Measurements from ENCODE around the gene UGT1A5. TPM values are rescaled to one million over a fixed set of nuclear protein-coding genes. Genes with fewer than 3 reads are reported as not detected.

The UGT1A5 gene
- total RNA-seq, 1 experiment from 2014 or later: 7.1 TPM

GRCh38 chr2:233775414-233775813 is 62.7 kb downstream of the UGT1A5 start:
- Mint-ChIP-seq H3K27me3 (ENCODE audit: unreplicated experiment) (no peaks in the 10 kb centered on the region), H3K9me3 (ENCODE audit: low read depth, unreplicated experiment) (peaks cover 6% of the 10 kb centered on the region), H3K27ac (ENCODE audit: unreplicated experiment) (peak overlapping the region; percentile 28), H3K4me3 (ENCODE audit: low read depth, unreplicated experiment) (no peak overlapping the region), H3K36me3 (ENCODE audit: insufficient read depth, unreplicated experiment) (peaks cover 26% of the 10 kb centered on the region), H3K4me1 (ENCODE audit: low read depth, unreplicated experiment) (no peaks in the 10 kb centered on the region)
- no TSS peak for BruUV-seq (replicated peaks)
- TF ChIP-seq CTCF (IDR thresholded peaks at IDR 0.05; ENCODE audit: unreplicated experiment): no peak
- DNase-seq: no peak
- intact Hi-C loops (cut with micrococcal nuclease; ENCODE audit: unreplicated experiment): no loop called here
- CTCF ChIA-PET: interaction anchor here (0.6 to 0.7 kb wide), 2 partner anchors 140 to 402 kb away, joined by 3 read pairs; no protein-coding TSS in a partner anchor

- no peak for DNase-seq
- Mint-ChIP-seq H3K27ac (ENCODE audit: unreplicated experiment) (no peak within 1 kb of the TSS), H3K9me3 (ENCODE audit: low read depth, unreplicated experiment) (peaks cover 11% of the 10 kb centered on the region), H3K4me3 (ENCODE audit: low read depth, unreplicated experiment) (no peak within 1 kb of the TSS), H3K27me3 (ENCODE audit: unreplicated experiment) (no peaks in the 10 kb centered on the region), H3K4me1 (ENCODE audit: low read depth, unreplicated experiment) (no peaks in the 10 kb centered on the region), H3K36me3 (ENCODE audit: insufficient read depth, unreplicated experiment) (peaks cover 21% of the 10 kb centered on the region)
- CTCF ChIA-PET: no interaction called here
- TF ChIP-seq CTCF (IDR thresholded peaks at IDR 0.05; ENCODE audit: unreplicated experiment): no peak
- intact Hi-C loops (cut with micrococcal nuclease; ENCODE audit: unreplicated experiment): no loop called here
- TSS peak; percentile 2 for BruUV-seq (replicated peaks)
Observed at GRCh38 chr2:233778030-233778429, 65.3 kb downstream of the UGT1A5 start, which contains the start of gene MROH2A. Gene MROH2A, plus strand, starts transcription at chr2:233778330. Its CDS starts 1,029 bp downstream, at chr2:233779359.

GRCh38 chr2:233779722-233780121 is 67.0 kb downstream of the UGT1A5 start:
- no peaks in the 10 kb centered on the region for H3K27me3 Mint-ChIP-seq (ENCODE audit: unreplicated experiment)
- DNase-seq: no peak
- CTCF ChIA-PET: no interaction called here
- intact Hi-C loops (cut with micrococcal nuclease; ENCODE audit: unreplicated experiment): no loop called here
- no peaks in the 10 kb centered on the region for H3K4me1 Mint-ChIP-seq (ENCODE audit: low read depth, unreplicated experiment)
- H3K9me3 Mint-ChIP-seq (ENCODE audit: low read depth, unreplicated experiment): peaks cover 11% of the 10 kb centered on the region
- peaks cover 20% of the 10 kb centered on the region for H3K36me3 Mint-ChIP-seq (ENCODE audit: insufficient read depth, unreplicated experiment)
- no peak overlapping the region for H3K27ac Mint-ChIP-seq (ENCODE audit: unreplicated experiment)
- no peak for TF ChIP-seq CTCF (IDR thresholded peaks at IDR 0.05; ENCODE audit: unreplicated experiment)
- no TSS peak for BruUV-seq (replicated peaks)
- no peak overlapping the region for H3K4me3 Mint-ChIP-seq (ENCODE audit: low read depth, unreplicated experiment)

- Mint-ChIP-seq H3K27me3 (ENCODE audit: unreplicated experiment) (no peaks in the 10 kb centered on the region), H3K4me1 (ENCODE audit: low read depth, unreplicated experiment) (no peaks in the 10 kb centered on the region), H3K27ac (ENCODE audit: unreplicated experiment) (no peak overlapping the region), H3K36me3 (ENCODE audit: insufficient read depth, unreplicated experiment) (peaks cover 12% of the 10 kb centered on the region), H3K9me3 (ENCODE audit: low read depth, unreplicated experiment) (peaks cover 8% of the 10 kb centered on the region), H3K4me3 (ENCODE audit: low read depth, unreplicated experiment) (no peak overlapping the region)
- DNase-seq: no peak
- intact Hi-C loops (cut with micrococcal nuclease; ENCODE audit: unreplicated experiment): no loop called here
- CTCF ChIA-PET: no interaction called here
- no TSS peak for BruUV-seq (replicated peaks)
- TF ChIP-seq CTCF (IDR thresholded peaks at IDR 0.05; ENCODE audit: unreplicated experiment): no peak
Observed at GRCh38 chr2:233780771-233781170, 68.1 kb downstream of the UGT1A5 start.
